ENCODE measurements around the gene AP2M1. TPM values are rescaled to one million over a fixed set of nuclear protein-coding genes. Genes with fewer than 3 reads are reported as not detected.
A peak's percentile ranks its signal among the peaks of the same experiment; 100 is the strongest.

Gene AP2M1
- total and polyA plus RNA-seq, 2 of the 13 experiments (the other 11 are each of a cell fraction or from before 2014, with no cell fraction given): 126 to 146 TPM

GRCh38 chr3:184133840-184134745 is 40.6 kb upstream of the AP2M1 start (continued):
- TF ChIP-seq RERE (CRISPR knock-in tag; IDR thresholded peaks at IDR 0.05; ENCODE audit: low read depth) (no peak), RORA (CRISPR knock-in tag; IDR thresholded peaks at IDR 0.05) (no peak), SP4 (CRISPR knock-in tag; IDR thresholded peaks at IDR 0.05) (peak; percentile 56), ZNF564 (CRISPR knock-in tag; IDR thresholded peaks at IDR 0.05) (peak; percentile 99), KLF9 (CRISPR knock-in tag; IDR thresholded peaks at IDR 0.05; ENCODE audit: low read depth) (peak; percentile 24; the same call in 1 of the 2 replicates), RCOR2 (CRISPR knock-in tag; IDR thresholded peaks at IDR 0.05) (no peak), IKZF4 (CRISPR knock-in tag; IDR thresholded peaks at IDR 0.05; ENCODE audit: borderline replicate concordance, low read depth, not compliant biosample characterization) (peak; percentile 75), ZNF784 (CRISPR knock-in tag; IDR thresholded peaks at IDR 0.05; ENCODE audit: borderline replicate concordance) (peak; percentile 87; the same call in 1 of the 2 replicates), SNAPC2 (CRISPR knock-in tag; IDR thresholded peaks at IDR 0.05) (peak; percentile 59; the same call in 1 of the 2 replicates), ZNF282 (IDR thresholded peaks at IDR 0.05; ENCODE audit: partially characterized antibody) (no peak), NFE2 (CRISPR knock-in tag; IDR thresholded peaks at IDR 0.05) (no peak), ZNF816 (CRISPR knock-in tag; IDR thresholded peaks at IDR 0.05; ENCODE audit: borderline replicate concordance) (no peak), ZNF362 (CRISPR knock-in tag; IDR thresholded peaks at IDR 0.05; ENCODE audit: borderline replicate concordance) (peak; percentile 54; the same call in 1 of the 2 replicates), ZKSCAN5 (CRISPR knock-in tag; IDR thresholded peaks at IDR 0.05) (no peak)
- TF ChIP-seq, protein P1, sequence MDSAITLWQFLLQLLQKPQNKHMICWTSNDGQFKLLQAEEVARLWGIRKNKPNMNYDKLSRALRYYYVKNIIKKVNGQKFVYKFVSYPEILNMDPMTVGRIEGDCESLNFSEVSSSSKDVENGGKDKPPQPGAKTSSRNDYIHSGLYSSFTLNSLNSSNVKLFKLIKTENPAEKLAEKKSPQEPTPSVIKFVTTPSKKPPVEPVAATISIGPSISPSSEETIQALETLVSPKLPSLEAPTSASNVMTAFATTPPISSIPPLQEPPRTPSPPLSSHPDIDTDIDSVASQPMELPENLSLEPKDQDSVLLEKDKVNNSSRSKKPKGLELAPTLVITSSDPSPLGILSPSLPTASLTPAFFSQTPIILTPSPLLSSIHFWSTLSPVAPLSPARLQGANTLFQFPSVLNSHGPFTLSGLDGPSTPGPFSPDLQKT (CRISPR knock-in tag; IDR thresholded peaks at IDR 0.05; ENCODE audit: borderline replicate concordance): no peak
- TF ChIP-seq, protein P2, sequence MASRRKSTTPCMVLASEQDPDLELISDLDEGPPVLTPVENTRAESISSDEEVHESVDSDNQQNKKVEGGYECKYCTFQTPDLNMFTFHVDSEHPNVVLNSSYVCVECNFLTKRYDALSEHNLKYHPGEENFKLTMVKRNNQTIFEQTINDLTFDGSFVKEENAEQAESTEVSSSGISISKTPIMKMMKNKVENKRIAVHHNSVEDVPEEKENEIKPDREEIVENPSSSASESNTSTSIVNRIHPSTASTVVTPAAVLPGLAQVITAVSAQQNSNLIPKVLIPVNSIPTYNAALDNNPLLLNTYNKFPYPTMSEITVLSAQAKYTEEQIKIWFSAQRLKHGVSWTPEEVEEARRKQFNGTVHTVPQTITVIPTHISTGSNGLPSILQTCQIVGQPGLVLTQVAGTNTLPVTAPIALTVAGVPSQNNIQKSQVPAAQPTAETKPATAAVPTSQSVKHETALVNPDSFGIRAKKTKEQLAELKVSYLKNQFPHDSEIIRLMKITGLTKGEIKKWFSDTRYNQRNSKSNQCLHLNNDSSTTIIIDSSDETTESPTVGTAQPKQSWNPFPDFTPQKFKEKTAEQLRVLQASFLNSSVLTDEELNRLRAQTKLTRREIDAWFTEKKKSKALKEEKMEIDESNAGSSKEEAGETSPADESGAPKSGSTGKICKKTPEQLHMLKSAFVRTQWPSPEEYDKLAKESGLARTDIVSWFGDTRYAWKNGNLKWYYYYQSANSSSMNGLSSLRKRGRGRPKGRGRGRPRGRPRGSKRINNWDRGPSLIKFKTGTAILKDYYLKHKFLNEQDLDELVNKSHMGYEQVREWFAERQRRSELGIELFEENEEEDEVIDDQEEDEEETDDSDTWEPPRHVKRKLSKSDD (CRISPR knock-in tag; IDR thresholded peaks at IDR 0.05; ENCODE audit: low read depth): no peak
